ENCODE results near the gene HECTD2.

- TF ChIP-seq, protein P1, sequence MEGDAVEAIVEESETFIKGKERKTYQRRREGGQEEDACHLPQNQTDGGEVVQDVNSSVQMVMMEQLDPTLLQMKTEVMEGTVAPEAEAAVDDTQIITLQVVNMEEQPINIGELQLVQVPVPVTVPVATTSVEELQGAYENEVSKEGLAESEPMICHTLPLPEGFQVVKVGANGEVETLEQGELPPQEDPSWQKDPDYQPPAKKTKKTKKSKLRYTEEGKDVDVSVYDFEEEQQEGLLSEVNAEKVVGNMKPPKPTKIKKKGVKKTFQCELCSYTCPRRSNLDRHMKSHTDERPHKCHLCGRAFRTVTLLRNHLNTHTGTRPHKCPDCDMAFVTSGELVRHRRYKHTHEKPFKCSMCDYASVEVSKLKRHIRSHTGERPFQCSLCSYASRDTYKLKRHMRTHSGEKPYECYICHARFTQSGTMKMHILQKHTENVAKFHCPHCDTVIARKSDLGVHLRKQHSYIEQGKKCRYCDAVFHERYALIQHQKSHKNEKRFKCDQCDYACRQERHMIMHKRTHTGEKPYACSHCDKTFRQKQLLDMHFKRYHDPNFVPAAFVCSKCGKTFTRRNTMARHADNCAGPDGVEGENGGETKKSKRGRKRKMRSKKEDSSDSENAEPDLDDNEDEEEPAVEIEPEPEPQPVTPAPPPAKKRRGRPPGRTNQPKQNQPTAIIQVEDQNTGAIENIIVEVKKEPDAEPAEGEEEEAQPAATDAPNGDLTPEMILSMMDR (IDR thresholded peaks at IDR 0.05), result no peak
- TF ChIP-seq POLR2AphosphoS5 (IDR thresholded peaks at IDR 0.05), result no peak
- no peak for TF ChIP-seq POLR2A (IDR thresholded peaks at IDR 0.05)
These were observed 135.7 kb downstream of the HECTD2 start for GRCh38 chr10:91545838-91546237.
